NCI-H524 (cell line): ENCODE measurements around the gene UBE2A.
A peak's percentile ranks its signal among the peaks of the same experiment; 100 is the strongest.

Experiments used
- DNase-seq, 2 experiments: peaks; one replicate each; lab custom pipeline; 2025; lab: John Stamatoyannopoulos, UW

The UBE2A gene

DNA sequence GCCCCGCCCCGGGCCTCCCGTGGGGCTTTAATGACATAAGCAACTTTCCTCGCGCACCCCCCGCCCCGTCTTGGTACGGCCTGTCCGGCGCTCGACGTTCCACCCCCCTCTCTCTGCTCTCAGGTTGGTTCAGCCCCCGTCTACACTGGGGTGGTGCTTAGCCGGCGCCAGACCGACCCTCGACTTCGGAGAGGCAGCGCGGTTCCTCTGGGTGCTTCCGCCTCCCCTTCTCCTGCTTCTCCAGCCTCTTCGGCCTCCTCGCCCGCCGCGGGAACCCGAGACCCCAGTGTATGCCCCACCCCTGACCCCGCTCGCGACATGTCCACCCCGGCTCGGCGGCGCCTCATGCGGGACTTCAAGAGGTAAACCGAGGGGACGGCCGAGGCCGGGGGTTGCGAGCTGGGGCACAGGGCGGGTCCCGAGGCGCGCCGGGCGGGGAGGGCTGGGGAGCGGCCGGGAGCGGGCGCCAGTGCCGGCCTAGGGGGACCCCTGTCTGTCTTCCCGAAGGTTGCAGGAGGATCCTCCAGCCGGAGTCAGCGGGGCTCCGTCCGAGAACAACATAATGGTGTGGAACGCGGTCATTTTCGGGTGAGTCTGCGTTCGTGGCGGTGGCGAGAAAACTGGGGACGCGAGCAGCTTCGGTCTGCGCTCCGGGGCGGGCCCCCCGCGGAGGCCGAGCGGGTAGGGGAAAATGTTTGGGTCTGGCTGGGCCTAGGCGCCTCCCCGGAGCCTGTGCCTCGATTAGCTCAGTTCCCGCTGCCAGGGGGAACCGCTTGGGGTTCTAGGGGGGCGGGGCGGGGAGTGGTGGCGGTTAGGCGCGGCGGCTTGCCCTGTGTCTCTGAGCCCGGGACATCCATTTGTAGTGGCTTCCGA is at the start of gene UBE2A:
TSS of gene UBE2A (plus strand) at position 170 of the 873 bp plus-strand sequence. CDS start at position 319, 149 bp downstream.
- DNase-seq: peak; percentile 79 to 93

DNA sequence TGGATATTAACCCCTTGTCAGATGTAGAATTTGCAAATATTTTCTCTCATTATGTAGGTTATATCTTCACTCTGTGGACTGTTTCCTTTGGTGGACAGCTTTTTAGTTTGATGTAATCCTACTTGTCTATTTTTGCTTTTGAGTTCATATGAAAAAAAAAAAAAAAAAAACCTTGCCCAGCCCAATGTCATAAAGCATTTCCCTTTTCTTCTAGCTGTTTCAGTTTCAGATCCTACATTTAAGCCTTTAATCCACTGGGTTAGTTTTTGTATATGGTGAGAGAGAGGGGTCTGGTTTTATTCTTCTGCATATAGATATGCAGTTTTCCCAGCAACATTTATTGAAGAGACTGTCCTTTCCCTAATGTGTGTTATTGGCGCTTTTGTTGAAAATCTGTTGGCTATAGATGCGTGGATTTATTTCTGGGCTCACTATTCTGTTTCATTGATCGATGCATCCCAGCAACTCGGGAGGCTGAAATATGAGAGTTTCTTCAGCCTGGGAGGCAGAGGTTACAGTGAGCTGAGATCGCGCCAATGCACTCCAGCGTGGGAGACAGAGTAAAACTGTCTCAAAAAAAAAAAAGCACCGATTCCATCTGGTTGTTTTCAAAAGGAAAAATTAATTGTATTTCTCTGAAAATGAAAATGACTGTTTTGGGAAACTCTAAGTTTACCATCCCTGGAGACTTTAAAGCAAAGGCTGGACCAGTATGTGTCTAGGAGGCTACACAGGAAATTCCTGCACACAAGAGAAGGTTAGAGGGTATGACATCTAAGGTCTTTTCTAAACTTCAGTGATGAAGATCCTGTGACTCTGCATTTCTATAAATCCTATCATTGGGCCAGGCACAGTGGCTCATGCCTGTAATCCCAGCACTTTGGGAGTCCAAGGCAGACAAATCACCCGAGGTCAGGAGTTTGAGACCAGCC is 44.8 kb upstream of the UBE2A start:
- DNase-seq: no peak

DNA sequence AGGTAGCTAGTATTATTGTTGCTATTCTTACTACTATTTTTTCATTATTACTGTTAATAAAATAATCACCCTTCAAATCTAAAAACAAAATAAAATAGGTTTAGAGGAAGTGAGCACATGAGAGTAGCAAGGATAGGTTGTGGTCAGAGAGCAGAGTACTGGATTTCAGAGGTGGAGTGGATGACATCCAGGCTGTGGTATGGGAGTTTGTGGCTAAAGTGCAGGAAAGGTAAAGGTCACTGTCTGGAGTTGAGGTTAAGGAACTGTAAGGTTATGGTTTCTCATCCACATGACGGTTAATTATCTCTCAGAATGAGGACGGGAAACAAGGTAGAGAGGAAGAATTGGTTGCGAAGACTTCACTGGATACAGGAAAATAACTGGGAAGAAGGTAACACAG is 36.9 kb upstream of the UBE2A start:
- DNase-seq: no peak

DNA sequence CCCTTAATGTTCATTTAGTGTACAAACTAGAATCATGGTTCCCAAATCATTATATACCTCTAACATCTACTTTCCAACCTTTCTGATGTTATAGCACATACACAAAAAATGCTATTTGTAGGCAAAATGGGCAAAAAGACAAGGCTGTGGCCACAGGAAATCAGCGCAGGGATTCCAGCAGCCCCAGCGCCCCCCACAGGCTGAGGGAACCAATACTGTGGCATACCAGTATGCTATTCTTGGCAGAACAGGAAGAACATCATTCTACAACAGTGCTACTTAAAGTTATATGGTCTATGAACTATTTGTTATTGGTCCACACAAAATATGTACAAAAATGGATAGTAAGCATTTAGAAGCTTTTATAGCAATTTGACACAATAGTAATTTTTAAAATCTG is 34.5 kb upstream of the UBE2A start:
- DNase-seq: no peak

DNA sequence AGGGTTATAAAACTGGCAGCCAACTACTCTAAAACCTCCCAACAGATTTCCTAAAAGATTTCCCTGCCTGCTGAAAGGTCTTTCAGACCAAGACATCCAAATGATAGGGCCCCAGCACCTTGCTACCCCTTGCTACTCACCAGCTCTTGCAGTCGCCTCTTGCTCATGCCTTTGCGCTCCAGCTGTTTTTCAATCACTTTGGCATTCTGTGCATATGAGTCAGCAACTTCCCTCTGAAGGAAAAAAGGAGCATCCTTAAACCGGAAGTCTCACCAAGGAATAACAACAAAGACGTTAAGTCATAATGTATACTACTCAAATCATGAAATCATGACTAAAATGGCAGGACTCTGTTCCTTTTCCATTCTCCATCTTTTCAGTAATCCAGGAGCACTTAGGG is 33.2 kb upstream of the UBE2A start:
- DNase-seq: no peak

DNA sequence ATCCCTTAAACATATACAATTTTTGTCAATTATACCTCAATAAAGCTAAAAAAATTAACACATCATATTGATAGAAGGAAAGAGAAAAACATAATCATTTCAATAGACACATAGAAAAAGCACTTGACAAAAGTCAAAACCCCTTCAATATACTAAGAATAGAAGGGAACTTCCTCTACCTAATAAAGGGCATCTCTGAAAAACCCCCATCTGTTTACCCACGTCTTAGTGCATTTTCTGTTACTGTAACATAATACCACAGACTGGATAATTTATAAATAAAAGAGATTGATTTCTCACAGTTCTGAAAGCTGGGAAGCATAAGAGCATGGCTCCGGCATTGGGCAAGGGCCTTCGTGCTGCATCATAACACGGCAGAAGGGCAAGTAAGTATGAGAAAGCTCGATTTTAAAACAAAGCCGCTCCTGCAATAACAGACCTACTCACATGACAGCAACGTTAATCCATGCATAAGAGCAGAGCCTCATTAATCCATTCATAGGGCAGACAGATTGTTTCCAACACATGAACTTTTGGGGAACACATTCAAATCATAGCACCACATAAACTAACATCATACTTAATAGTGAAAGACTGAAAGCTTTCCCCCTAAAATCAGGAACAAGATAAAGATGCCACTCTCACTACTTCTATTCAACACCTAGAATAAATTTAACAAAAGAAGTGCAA is 24.9 kb upstream of the UBE2A start:
- peak in 1 of 2 experiments; percentile 73 for DNase-seq

DNA sequence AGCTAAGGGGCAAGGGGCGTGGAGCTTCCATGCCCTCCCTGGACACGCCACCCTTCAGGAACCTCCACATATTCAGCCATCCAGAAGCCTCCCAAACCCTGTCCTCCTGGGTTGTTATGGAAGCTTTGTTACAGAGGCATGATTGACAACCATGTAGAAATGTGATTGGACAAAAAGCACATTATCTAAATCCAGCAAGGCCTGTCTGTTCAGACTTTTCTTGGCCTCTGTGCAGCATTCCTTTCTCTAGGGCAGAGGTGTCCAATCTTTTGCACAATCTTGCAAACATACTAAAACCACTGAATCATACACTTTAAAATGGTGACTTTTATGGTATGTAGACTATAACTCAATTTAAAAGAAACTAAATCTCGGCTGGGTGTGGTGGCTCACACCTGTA is 21.9 kb upstream of the UBE2A start:
- no peak for DNase-seq

DNA sequence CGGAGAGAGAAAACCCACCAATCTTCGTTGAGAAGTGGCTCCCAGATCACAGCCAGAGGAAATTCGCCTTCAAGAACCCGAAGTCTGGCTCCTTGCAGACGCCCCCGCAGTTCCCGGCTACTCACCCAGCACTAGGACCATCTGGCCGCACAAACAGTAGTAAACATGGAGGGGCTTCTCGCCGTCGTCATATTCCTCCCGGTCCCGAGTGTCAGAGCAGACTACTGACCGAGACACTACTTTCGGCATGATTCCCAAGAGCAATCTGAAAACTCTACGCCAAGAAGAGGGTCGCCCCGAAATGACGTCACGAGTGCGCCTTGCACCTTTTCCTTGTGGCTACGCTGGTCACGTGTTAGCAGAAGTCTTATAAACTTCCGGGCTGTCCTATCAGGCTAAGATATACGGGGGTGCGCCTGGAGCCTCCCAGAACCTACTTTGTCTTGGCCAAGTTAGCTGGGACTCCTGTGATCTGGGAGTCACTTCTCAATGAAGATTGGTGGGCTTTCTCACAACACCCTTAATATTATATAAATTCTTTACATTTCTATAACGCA is 9.2 kb upstream of the UBE2A start, which contains the start of gene STEEP1:
TSS of gene STEEP1 (minus strand) at position 303 of the 557 bp plus-strand sequence. CDS start at position 249, 54 bp downstream.
- peak; percentile 94 to 96 for DNase-seq

DNA sequence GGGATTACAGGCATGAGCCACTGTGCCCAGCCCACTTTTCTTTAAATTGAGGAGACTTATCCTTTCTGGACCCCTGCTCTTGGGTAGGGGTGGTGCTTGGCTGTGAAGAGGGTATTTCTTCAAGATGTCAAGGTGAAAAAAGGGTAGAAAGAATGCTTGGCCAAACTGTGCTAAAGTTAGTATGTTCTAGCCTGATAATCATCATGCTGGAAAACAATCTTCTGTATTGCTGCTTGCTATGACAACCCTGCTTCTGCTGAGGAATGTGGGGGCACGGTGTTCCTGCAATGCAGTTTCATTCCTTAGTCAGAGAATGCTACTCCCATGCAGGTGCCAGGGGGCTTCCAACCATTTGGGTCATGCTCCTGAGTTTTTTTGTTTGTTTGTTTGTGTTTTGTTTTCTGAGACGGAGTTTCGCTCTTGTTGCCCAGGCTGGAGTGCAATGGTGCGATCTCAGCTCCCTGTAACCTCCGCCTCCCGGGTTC is 4.0 kb upstream of the UBE2A start:
- DNase-seq: no peak

DNA sequence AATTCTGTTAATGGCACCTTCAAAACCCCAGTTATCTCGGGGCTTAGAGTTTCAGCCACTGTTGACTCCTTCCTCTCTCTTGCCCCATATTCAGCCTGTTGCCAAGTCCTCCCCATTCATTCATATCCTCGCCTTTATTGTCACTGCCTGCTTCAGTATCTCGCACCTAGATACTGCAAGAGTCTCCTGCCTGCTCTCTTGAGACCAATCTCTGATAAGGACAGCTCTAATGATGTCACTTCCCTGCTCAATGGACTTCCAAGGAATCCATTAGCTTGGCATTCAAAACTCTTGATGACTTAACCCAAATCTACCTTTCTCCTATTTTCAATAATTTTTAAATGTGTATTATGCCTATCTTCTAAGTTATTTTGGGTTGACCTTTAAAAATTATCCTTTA is 1.1 kb upstream of the UBE2A start:
- no peak for DNase-seq

DNA sequence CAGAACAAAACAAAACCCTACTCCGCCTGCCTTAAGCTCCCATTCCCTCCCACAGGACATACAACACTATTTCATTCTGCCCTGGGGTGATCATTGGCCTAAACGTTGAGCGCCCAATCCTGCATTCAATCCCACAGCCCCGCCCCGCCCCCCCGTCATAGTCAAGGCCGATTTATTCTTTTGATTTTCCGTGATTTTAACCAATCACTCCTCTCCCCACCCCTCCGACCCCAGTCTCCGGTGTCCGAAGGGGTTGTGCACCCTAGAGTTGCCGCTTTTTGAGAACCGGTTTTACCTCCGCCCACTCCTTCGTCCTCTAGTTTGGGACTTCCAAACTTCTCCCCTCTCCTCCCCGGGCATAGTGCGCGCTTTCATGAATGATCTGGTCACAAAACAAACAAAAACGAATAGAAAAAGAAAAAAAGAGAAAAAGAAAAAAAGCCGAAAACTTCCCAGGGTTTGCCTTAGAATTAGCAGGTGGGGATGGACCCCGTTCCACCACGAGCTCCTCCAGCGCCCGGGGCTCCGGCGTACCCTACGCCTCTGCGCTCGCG is 446 bp upstream of the UBE2A start:
- DNase-seq: peak in 1 of 2 experiments; percentile 25

DNA sequence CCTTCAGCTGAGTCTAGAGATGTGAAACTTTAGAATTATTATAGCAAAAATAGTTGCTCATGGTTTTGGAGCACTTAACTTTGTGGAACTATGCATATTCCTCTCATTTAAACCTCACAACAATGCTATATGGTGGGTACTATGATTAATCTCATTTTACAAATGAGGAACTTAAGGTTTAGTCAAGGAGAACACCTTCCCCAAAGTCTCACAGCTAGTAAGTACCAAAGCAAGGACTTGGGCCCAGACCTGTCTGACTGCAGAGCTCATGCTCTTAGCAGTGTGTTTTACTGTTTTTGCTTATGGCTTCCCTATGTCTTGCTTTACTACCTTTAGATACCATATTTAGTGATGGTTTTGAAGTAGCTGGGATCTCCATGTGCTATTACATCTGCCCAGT is 5.1 kb downstream of the UBE2A start:
- no peak for DNase-seq

DNA sequence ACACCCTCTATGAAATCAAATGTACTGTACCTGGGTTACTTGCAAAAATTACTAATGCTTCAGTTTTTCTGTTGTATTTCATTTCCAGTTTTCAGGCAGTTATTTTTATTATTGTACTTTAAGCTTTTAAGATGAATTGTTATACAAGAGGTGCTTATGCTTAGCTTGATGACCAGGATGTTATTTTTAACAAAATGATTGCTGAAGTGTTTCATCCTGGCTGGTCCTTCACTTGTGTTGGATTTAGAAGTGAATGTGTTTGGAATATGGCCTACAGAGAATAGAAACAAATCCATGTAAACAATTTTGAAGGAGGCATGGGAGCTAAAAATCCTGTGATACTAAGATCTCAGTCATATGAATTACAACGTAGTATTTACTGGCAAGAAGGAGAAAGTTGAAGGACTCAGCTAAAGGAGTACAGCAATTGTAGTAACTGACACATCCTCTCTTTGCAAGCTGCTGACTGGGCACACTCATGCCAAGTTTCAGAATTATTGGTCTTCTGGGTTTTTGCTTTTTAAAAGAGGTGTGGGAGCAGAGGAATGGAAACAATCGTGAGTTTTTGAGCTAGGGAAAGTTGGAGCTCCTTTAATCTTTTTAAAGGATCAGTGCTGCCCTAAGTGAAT is 9.2 kb downstream of the UBE2A start:
- DNase-seq: no peak

DNA sequence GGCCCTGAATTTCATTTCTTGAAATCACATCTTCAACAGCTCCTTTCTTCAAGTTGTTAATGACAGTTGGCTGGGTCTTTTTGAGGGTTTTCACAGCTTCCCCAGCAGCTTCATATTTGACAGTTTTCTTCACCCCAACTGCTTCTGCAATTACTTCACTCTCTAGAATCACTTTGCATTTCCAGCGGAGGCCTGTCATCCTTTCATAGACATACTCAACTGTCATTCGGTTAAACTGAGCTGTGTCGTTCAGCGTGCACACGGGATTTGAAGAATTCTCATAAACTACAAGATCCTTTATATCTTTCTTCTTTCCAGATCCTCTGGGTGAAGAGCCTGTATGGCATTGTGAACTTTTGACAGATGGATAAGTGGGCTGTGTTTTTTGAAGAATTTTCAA is 15.4 kb downstream of the UBE2A start:
- DNase-seq: no peak

DNA sequence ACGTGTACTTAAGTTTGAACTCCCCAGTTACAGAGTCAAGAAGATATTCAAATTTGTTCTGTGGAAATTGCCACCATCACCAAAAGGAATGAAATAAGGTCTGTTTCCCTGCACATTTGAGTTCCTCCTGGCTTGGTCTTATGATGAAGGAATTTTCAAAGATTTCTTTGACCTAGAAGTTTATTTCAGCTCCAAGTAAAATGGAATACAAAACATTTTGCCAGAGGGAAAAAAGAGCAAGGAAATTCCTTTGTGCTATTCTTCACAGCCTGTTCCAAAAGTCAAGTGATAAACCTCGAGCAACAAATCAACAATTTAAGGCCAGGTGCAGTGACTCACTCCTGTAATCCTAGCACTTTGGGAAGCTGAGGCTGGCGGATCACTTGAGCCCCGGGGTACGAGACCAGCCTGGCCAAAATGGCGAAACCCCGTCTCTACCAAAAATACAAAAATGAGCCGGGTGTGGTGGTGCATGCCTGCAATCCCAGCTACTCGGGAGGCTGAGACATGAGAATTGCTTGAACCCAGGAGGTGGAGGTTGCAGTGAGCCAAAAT is 28.4 kb downstream of the UBE2A start:
- DNase-seq: no peak

DNA sequence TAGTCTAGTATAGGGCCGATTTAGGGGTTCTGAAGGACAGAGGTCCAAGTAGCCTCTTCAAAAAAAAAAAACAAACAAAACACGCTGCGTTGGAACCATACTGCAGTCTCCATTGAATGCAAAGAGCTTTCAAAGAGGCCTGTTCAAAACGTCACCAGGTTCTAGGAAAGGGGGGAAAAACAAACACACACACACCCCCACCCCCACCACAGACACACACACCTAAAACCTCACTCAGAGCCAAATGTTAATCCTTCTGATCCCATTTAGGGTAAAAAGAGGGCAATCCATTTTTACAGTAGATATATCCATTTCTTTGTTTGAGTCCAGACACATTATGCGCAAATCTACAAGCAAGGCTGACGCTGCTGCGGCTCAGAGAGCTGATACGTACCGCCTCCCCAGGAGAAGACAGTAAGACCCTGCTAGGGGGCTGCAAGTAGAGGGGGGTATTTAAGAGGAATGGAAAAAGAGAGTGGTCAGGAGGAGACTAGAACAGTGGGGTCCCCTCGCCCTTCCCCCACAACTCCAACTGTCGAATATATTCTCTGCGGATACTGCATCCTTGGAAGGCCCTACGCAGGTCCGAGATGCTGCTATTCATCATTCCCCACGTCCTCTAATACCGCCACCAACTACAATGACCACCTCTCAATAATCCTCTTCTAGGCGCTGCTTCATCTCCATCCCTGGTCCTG is 30.6 kb downstream of the UBE2A start:
- peak in 1 of 2 experiments; percentile 28 for DNase-seq

DNA sequence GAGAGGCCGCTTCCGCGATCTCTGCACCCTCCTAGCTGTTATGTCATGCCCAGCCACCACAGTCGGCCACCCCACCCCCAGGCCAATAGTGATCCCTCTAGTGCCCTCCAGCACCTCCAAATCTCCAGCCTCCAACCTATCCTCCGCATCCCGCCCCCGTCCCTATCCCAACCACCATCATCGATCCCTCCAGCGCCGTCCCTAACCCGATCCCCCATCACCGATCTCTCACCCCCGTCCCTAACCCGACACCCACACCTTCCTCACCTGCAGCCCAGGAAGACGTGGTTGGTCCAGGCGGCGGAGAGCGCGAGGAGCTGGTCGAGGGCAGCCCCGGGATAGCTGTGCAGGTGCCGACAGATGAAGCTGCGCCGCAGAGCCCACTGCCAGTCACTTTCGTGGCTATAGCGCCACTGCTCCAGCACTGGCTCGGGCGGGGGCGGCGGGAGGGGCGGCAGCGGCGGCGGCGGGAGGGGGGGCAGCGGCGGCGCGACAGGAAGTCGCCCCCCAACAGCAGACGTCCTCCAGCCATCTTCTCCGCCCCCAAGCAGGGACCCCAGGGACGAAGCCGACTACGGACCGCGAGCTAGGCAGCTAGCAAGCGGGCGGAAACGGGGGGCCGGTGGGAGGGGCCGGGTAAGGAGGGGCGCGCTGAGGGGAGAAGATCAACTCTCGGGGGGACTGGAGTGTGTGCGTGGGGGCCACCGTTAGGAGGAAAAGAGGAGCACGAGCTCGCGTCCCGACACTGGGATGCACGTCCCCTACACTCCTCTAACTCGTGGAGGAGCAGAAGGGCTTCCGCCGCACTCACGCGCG is 31.3 kb downstream of the UBE2A start:
- DNase-seq: peak in 1 of 2 experiments; percentile 41

DNA sequence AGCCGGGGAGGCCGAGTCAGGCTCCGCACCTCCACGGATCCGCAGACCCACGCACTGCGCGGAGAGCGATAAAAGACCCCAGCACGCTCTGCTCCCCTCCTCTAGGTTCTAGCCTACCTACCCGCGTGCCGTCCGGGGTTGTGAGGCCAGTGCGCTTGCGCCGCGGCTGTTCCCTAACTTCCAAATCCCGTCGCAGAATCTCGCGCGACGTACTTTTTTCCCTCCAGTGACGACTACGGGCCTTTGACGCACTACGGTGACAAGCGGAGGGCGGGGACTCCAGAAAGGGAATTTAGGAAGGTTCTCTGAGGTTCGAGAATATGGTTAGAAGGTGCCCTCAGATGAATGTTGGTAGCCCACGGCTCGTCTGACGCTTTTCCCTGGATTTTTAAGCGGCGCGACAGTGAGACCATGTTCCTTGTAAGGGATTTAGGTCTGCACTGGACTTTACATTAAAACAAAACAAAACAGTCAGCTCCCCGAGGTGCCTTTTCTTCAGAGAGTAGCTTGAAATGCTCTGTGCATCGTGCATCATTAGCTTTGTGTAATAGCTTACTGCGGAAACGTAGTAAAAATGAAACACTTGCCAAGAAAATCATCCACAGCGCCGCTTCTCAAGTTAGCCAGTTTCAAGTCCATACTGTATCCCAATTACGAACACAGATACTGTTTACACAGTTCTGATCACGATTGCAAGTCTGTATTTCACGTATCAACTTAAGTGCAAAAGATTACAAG is 32.1 kb downstream of the UBE2A start, which contains the start of gene NKRF:
TSS of gene NKRF (minus strand) at position 145 of the 738 bp plus-strand sequence.
- peak; percentile 85 to 94 for DNase-seq
